HG03439 (cell line): ENCODE data around the gene RILPL1.
"Not testable (repeated sequence)": the region's sequence is repeated elsewhere in the genome, so short reads cannot be mapped to it uniquely, and the experiment has no call there.

ENCODE experiments used
- ATAC-seq: cut with Tn5 transposase; IDR thresholded peaks from one replicate; pipeline ENCODE4 v1.9.1; 2021; ENCODE audit warnings: mild to moderate bottlenecking, moderate library complexity; ENCODE audit not compliant: unreplicated experiment

The RILPL1 gene

GRCh38 chr12:123533672-123534643 is at the start of gene RILPL1:
Gene RILPL1, minus strand, starts transcription at chr12:123533719. Its CDS starts 237 bp downstream, at chr12:123533482.
- ATAC-seq = no peak

- ATAC-seq = no peak
Observed at GRCh38 chr12:123580772-123581171, 47.3 kb upstream of the RILPL1 start.

GRCh38 chr12:123578829-123579228 is 45.3 kb upstream of the RILPL1 start:
- ATAC-seq = not testable (repeated sequence)

GRCh38 chr12:123578243-123578642 is 44.7 kb upstream of the RILPL1 start:
- ATAC-seq = no peak

GRCh38 chr12:123576611-123577010 is 43.1 kb upstream of the RILPL1 start:
- ATAC-seq = no peak

GRCh38 chr12:123573870-123574269 is 40.4 kb upstream of the RILPL1 start:
- ATAC-seq = no peak

GRCh38 chr12:123572391-123572790 is 38.9 kb upstream of the RILPL1 start:
- no peak for ATAC-seq

- ATAC-seq = no peak
Observed at GRCh38 chr12:123571343-123571813, 37.9 kb upstream of the RILPL1 start.

- ATAC-seq = no peak
Observed at GRCh38 chr12:123559468-123559867, 25.9 kb upstream of the RILPL1 start.

- not testable (repeated sequence) for ATAC-seq
Observed at GRCh38 chr12:123558487-123558886, 25.0 kb upstream of the RILPL1 start.

- not testable (repeated sequence) for ATAC-seq
Observed at GRCh38 chr12:123554843-123555242, 21.3 kb upstream of the RILPL1 start.

GRCh38 chr12:123554136-123554535 is 20.6 kb upstream of the RILPL1 start:
- not testable (repeated sequence) for ATAC-seq

- no peak for ATAC-seq
Observed at GRCh38 chr12:123550700-123551099, 17.2 kb upstream of the RILPL1 start.

- ATAC-seq = no peak
Observed at GRCh38 chr12:123548107-123548506, 14.6 kb upstream of the RILPL1 start.

GRCh38 chr12:123546281-123546680 is 12.8 kb upstream of the RILPL1 start:
- no peak for ATAC-seq

- ATAC-seq = no peak
Observed at GRCh38 chr12:123543541-123543940, 10.0 kb upstream of the RILPL1 start.

GRCh38 chr12:123540899-123541662 is 7.6 kb upstream of the RILPL1 start:
- ATAC-seq = no peak

GRCh38 chr12:123535952-123536351 is 2.4 kb upstream of the RILPL1 start:
- not testable (repeated sequence) for ATAC-seq

GRCh38 chr12:123532808-123533649 is 490 bp downstream of the RILPL1 start:
- ATAC-seq = no peak

GRCh38 chr12:123532019-123532418 is 1.5 kb downstream of the RILPL1 start:
- no peak for ATAC-seq

GRCh38 chr12:123531091-123531490 is 2.4 kb downstream of the RILPL1 start:
- ATAC-seq = no peak
